ENCODE data around the gene CFAP97D1.

The CFAP97D1 gene

DNA sequence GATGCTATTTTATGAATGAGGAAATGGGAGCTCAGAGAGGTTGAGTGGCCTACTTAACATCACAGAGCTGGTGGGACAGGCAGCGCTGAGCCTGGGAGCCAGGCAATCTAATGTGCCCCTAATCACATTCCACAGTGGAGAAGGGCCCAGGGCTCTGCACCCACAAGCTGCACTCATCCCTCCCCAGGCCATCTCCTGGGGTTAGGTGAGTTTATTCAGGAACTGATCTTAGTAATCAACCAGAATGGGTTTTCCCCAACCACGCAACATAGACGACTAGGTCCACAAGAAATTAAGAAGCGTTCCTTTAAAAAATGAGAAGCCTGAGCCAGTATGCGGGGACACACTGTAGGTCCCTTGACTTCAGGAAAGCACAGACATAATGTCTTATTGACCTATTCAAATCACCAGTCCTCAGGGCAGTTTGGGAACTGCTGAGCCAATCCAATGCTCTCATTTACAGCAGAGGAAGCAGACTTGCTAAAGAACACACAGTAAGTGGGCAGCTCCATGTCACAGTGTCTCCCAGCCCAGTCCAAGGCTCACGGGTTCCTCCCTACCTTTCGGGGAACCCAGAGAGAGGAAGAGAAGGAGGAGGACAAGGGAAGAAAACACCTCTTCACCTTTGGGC lies 50.4 kb downstream of the CFAP97D1 start:
- DNase-seq, result peak; percentile 34

DNA sequence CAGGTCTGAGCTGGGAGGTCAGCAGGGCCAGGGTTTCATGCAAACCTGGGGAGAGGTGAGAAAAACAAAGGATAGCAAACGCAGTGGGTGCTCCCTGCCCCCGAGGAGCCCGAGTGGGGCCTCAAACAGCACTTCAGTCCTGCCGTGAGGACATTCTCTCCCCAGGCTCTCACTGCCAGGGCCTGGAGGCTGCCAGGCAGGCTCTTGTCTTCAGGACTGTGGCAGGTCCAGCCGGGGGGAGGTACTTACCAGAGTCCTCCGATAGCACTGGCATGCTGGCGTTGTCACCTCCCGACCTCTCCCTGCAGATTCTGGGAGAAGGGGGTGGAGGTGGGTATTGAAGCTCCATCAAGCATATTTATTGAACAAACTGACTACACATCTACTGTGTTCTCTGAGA lies 51.4 kb downstream of the CFAP97D1 start:
- DNase-seq, result no peak

DNA sequence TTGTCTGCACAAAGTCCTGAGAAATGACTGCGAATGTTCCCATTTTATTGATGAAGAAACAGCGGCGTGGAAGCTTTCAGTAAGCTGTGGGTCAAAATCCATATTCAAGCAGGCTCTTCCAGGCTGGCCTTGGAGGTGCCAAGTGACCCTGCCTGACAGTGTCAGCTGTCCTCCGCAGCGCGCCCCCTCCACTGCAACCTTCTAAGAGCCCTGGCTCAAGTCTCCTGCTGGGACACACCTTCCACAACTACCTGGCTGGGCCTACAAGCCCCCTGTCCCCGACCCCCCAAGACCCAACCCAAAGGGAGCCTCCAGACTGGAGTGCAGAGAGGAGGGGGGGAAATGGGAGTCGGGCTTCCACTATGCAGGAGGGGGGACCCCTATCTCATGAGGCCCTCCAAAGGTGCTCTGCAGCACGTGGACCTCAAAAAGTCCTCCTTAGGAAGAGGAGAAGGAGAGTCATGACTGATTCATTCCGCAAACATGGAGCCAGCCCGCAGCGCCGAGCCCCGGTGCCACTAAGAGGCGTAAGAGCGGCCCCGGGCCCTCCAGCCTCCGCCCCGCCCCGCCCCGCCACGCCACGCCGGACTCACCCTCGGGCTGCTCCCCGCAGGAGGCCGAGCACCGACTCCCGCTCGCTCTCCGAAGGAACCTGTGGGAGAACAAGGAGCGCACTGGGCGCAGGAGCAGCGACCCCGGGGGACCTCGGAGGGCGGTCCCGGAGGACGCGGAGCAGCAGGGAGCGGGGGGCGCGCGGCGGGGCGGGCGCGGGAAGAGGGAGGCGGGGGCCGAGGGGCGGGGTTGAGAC lies 52.1 kb downstream of the CFAP97D1 start:
- no peak for DNase-seq

DNA sequence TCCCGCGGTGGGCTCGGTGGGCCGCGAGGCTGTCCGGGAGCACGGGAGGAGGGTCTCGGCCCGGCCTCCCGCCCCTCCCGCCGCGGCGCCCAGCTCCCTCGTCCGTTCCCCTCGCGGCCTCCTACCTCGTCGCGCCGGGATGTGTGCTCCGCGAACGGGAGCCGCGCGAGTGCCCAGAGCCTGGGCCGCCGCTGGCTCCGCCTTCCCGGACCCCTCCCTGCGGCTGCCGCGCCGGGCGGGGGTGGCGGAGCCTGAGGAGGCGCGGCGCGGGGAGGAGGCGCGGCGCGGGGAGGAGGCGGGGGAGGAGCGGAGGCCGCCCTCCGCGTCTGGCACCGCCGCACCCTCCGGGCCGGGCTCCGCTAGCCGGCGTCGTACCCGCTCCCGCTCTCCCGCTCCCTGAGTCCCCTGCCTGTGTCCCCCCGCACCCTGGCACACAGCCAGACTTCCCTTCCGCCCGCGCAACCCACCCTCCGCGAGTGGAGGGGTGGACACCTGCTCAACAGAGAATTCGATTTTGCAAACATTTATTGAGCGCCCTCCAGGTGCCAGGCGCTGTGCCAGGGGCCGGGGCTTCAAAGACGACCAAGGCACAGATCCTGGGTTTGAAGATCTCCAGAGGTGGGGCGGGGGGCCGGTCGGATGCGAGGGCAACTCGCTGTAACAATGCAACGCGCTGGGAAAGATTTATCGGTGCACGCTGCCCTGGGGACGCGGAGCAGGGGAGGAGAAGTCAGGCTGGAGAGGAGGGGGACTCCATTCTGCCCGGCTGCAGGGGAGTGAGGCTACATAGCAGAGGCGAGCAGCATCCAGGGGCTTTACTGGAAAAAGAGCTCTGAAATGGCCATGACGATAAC lies 53.0 kb downstream of the CFAP97D1 start, which contains the start of gene MPP3:
MPP3 (minus strand) TSS at position 171 of the 854 bp plus-strand sequence. CDS start 1,240 bp downstream, outside the sequence.
- DNase-seq, result peak; percentile 15

DNA sequence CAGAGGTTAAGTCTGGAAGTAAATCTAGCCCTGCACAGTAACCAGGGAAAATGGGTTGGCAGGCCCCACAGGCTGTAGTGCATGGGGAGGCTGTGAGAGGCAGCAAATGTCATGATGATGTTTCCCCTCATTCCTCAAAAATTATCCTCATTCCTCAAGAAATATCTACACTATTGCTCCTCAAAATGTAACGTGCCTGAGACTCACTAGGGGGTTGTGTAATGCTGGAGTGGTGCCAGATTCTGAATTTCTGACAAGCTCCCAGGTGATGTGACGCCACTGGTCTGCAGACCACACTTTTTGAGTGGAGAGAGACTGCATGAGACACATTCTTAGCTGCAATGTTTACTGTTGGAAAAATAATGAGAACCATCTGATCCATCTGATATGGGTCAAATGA lies 53.9 kb downstream of the CFAP97D1 start:
- DNase-seq, result no peak

Data from activated CD4-positive, alpha-beta T cell treated with anti-CD3 and anti-CD28 coated beads, Interleukin-10, Interleukin-2, amounts not matched to agents 100 ng/mL and 50 ng/mL, durations not matched to agents 16 hours and 8 hours (primary cell).